Cardiac muscle cell (in vitro differentiated cells and primary cell): ENCODE measurements around the gene RASL10B. TPM values are rescaled to one million over a fixed set of nuclear protein-coding genes. Genes with fewer than 3 reads are reported as not detected.

ENCODE experiments used
- DNase-seq, 2 donors: peaks; one replicate each; pipeline versions ENCODE4 v3.0.0 to v3.0.0-alpha.2; 2010 to 2017; ENCODE audit warnings: low read depth in 1 of 2, low spot score in 1 of 2
- H3K27ac ChIP-seq: fragments of 200-600 bp; sonication (generic); 2 replicates; pipeline ENCODE4 v1.5.1; 2016
- H3K27me3 ChIP-seq: fragments of 200-600 bp; sonication (generic); 2 replicates; pipeline ENCODE4 v1.6.0; 2016; ENCODE audit warnings: control low read depth
- H3K36me3 ChIP-seq: fragments of 200-600 bp; sonication (generic); 2 replicates; pipeline ENCODE4 v1.5.1; 2016; ENCODE audit warnings: control low read depth
- H3K4me1 ChIP-seq: fragments of 200-600 bp; sonication (generic); 2 replicates; pipeline ENCODE4 v1.8.1; 2017; ENCODE audit warnings: low read depth, mild to moderate bottlenecking, mixed run types
- H3K4me3 ChIP-seq: fragments of 200-600 bp; sonication (generic); 2 replicates; pipeline ENCODE4 v1.5.1; 2016; ENCODE audit warnings: mild to moderate bottlenecking
- H3K9me3 ChIP-seq: fragments of 200-600 bp; sonication (generic); 2 replicates; pipeline ENCODE4 v1.5.1; 2017; ENCODE audit warnings: low read depth, mild to moderate bottlenecking, control low read depth
- CTCF ChIP-seq: IDR thresholded peaks from 2 replicates; pipeline ENCODE4 v1.5.1; 2012; ENCODE audit warnings: low read depth, mild to moderate bottlenecking, low read length
- polyA plus RNA-seq: library from polyadenylated mRNA; unstranded; fragments of >200 nt; fragmentation: Nextera tagmentation; extraction: Ambion mirVana; gene quantifications from 2 replicates; pipeline ENCODE4 v1.2.1, GENCODE V29; 2016
- total RNA-seq: library from RNA; depleted of rRNA; stranded (reverse); fragments of >200 nt; gene quantifications from 2 replicates; pipeline ENCODE4 v1.2.3, GENCODE V29; 2016

RASL10B gene
- total and polyA plus RNA-seq, 2 experiments from 2014 or later = 71.6 to 116 TPM

GRCh38 chr17:35763767-35764122 lies 32.3 kb downstream of the RASL10B start:
- Histone ChIP-seq H3K4me3 (peak overlapping the region; percentile 43), H3K4me1 (no peaks in the 10 kb centered on the region), H3K27me3 (peaks cover 7% of the 10 kb centered on the region), H3K27ac (no peak overlapping the region), H3K36me3 (no peaks in the 10 kb centered on the region), H3K9me3 (no peaks in the 10 kb centered on the region)
- no peak for TF ChIP-seq CTCF
- no peak for DNase-seq

- peak; percentile 92 to 95 for DNase-seq
- Histone ChIP-seq H3K27ac (peak overlapping the region; percentile 2), H3K9me3 (no peaks in the 10 kb centered on the region), H3K4me1 (no peaks in the 10 kb centered on the region), H3K27me3 (peaks cover 13% of the 10 kb centered on the region), H3K36me3 (no peaks in the 10 kb centered on the region), H3K4me3 (peak overlapping the region; percentile 43)
- peak; percentile 87 for TF ChIP-seq CTCF
These were observed 32.9 kb downstream of the RASL10B start for GRCh38 chr17:35764123-35764991.

- no peak for DNase-seq
- H3K27me3 ChIP-seq = peaks cover 13% of the 10 kb centered on the region
- no peak overlapping the region for H3K4me3 ChIP-seq
- no peaks in the 10 kb centered on the region for H3K4me1 ChIP-seq
- no peak overlapping the region for H3K27ac ChIP-seq
- H3K9me3 ChIP-seq = no peaks in the 10 kb centered on the region
- H3K36me3 ChIP-seq = no peaks in the 10 kb centered on the region
- no peak for TF ChIP-seq CTCF
These were observed 33.8 kb downstream of the RASL10B start for GRCh38 chr17:35765086-35765710.

GRCh38 chr17:35765756-35766488 lies 34.5 kb downstream of the RASL10B start:
- Histone ChIP-seq H3K4me3 (no peak overlapping the region), H3K27me3 (peaks cover 13% of the 10 kb centered on the region), H3K9me3 (no peaks in the 10 kb centered on the region), H3K36me3 (no peaks in the 10 kb centered on the region), H3K27ac (no peak overlapping the region), H3K4me1 (no peaks in the 10 kb centered on the region)
- TF ChIP-seq CTCF = no peak
- DNase-seq = no peak

- Histone ChIP-seq H3K4me3 (no peak overlapping the region), H3K36me3 (no peaks in the 10 kb centered on the region), H3K27ac (no peak overlapping the region), H3K4me1 (no peaks in the 10 kb centered on the region), H3K9me3 (no peaks in the 10 kb centered on the region), H3K27me3 (peaks cover 13% of the 10 kb centered on the region)
- DNase-seq = no peak
- no peak for TF ChIP-seq CTCF
These were observed 35.0 kb downstream of the RASL10B start for GRCh38 chr17:35766489-35766877.
